H9 (cell line): ENCODE measurements around the gene EPHA2. TPM values are rescaled to one million over a fixed set of nuclear protein-coding genes. Genes with fewer than 3 reads are reported as not detected.

Experiments used
- DNase-seq: peaks from one replicate; pipeline ENCODE4 v3.0.0-alpha.2; 2017
- H2AFZ ChIP-seq: one replicate; pipeline ENCODE4 v1.6.1; 2013; ENCODE audit warnings: mild to moderate bottlenecking, low read length, control low read depth, moderate library complexity
- H2AK5ac ChIP-seq: 2 replicates; pipeline ENCODE4 v1.6.1; 2013; ENCODE audit warnings: low read length, control low read depth, mixed read lengths; ENCODE audit not compliant: insufficient read length
- H2BK120ac ChIP-seq: one replicate; pipeline ENCODE4 v1.6.1; 2013; ENCODE audit warnings: low read depth, mild to moderate bottlenecking, low read length, control low read depth, inconsistent platforms; ENCODE audit not compliant: poor library complexity, severe bottlenecking
- H2BK12ac ChIP-seq: 2 replicates; pipeline ENCODE4 v1.6.1; 2013; ENCODE audit warnings: low read length, control low read depth, mixed read lengths, low read depth; ENCODE audit not compliant: insufficient read length
- H2BK15ac ChIP-seq: 2 replicates; pipeline ENCODE4 v1.6.1; 2013; ENCODE audit warnings: low read depth, low read length, control low read depth
- H2BK20ac ChIP-seq: one replicate; pipeline ENCODE4 v1.6.1; 2013; ENCODE audit warnings: low read depth, mild to moderate bottlenecking, low read length, control low read depth, inconsistent platforms; ENCODE audit not compliant: poor library complexity, severe bottlenecking
- H2BK5ac ChIP-seq: 2 replicates; pipeline ENCODE4 v1.6.1; 2013; ENCODE audit warnings: low read length, control low read depth, mixed read lengths; ENCODE audit not compliant: insufficient read length
- H3K14ac ChIP-seq: 2 replicates; pipeline ENCODE4 v1.6.1; 2013; ENCODE audit warnings: low read length, control low read depth; ENCODE audit not compliant: insufficient read depth
- H3K18ac ChIP-seq: 2 replicates; pipeline ENCODE4 v1.6.1; 2013; ENCODE audit warnings: low read depth, mild to moderate bottlenecking, mixed read lengths, low read length, control low read depth; ENCODE audit not compliant: insufficient read length
- H3K23ac ChIP-seq: 2 replicates; pipeline ENCODE4 v1.6.1; 2013; ENCODE audit warnings: low read length, control low read depth, mixed read lengths, low read depth; ENCODE audit not compliant: insufficient read length
- H3K23me2 ChIP-seq: 2 replicates; pipeline ENCODE4 v1.6.1; 2013; ENCODE audit warnings: low read depth, mild to moderate bottlenecking, mixed read lengths, low read length, control low read depth; ENCODE audit not compliant: insufficient read length, poor library complexity, severe bottlenecking
- H3K27ac ChIP-seq: 2 replicates; pipeline ENCODE4 v1.5.1; 2013; ENCODE audit warnings: low read length, control low read depth, mixed read lengths, low read depth; ENCODE audit not compliant: insufficient read length
- H3K27me3 ChIP-seq: 2 replicates; pipeline ENCODE4 v1.6.1; 2013; ENCODE audit warnings: low read length, control low read depth, inconsistent platforms; ENCODE audit not compliant: insufficient read depth
- H3K4ac ChIP-seq: 2 replicates; pipeline ENCODE4 v1.6.1; 2013; ENCODE audit warnings: low read depth, mild to moderate bottlenecking, control low read depth, inconsistent platforms, low read length, moderate library complexity
- H3K4me1 ChIP-seq: 2 replicates; pipeline ENCODE4 v1.6.1; 2013; ENCODE audit warnings: low read length, control low read depth, inconsistent platforms; ENCODE audit not compliant: insufficient read depth
- H3K4me2 ChIP-seq: 2 replicates; pipeline ENCODE4 v1.6.1; 2013; ENCODE audit warnings: low read length, control low read depth, mixed read lengths; ENCODE audit not compliant: insufficient read length, insufficient read depth
- H3K56ac ChIP-seq: 2 replicates; pipeline ENCODE4 v1.6.1; 2013; ENCODE audit warnings: low read depth, mild to moderate bottlenecking, mixed read lengths, low read length, control low read depth; ENCODE audit not compliant: insufficient read length
- H3K79me1 ChIP-seq: 2 replicates; pipeline ENCODE4 v1.6.1; 2013; ENCODE audit warnings: low read depth, mild to moderate bottlenecking, moderate library complexity, low read length, control low read depth, inconsistent platforms; ENCODE audit not compliant: insufficient read depth, poor library complexity, severe bottlenecking
- H3K79me2 ChIP-seq: 2 replicates; pipeline ENCODE4 v1.6.1; 2013; ENCODE audit warnings: low read length, control low read depth, inconsistent platforms; ENCODE audit not compliant: insufficient read depth
- H3K9ac ChIP-seq: 2 replicates; pipeline ENCODE4 v1.6.1; 2013; ENCODE audit warnings: low read length, control low read depth, mixed read lengths; ENCODE audit not compliant: insufficient read length; ENCODE audit errors: extremely low read depth
- H3K9me3 ChIP-seq: one replicate; pipeline ENCODE4 v1.6.1; 2013; ENCODE audit warnings: low read depth, low read length, inconsistent platforms; ENCODE audit not compliant: control insufficient read depth
- H3T11ph ChIP-seq: one replicate; pipeline ENCODE4 v1.6.1; 2013; ENCODE audit warnings: mild to moderate bottlenecking, low read length, control low read depth, inconsistent platforms
- H4K20me1 ChIP-seq: one replicate; pipeline ENCODE4 v1.6.1; 2013; ENCODE audit not compliant: control insufficient read depth, insufficient read length, insufficient read depth
- H4K5ac ChIP-seq: 2 replicates; pipeline ENCODE4 v1.6.1; 2013; ENCODE audit warnings: low read depth, mild to moderate bottlenecking, mixed read lengths, low read length, control low read depth; ENCODE audit not compliant: insufficient read length
- H4K8ac ChIP-seq: replicated peaks from 2 replicates; pipeline ENCODE4 v1.6.1; 2013; ENCODE audit warnings: low read length, control low read depth, mixed read lengths, low read depth; ENCODE audit not compliant: insufficient read length
- H4K91ac ChIP-seq: 2 replicates; pipeline ENCODE4 v1.6.1; 2013; ENCODE audit warnings: low read depth, mild to moderate bottlenecking, moderate library complexity, mixed read lengths, low read length, control low read depth; ENCODE audit not compliant: insufficient read length
- H3K27ac Mint-ChIP-seq, 3 experiments: 2 replicates in 2 of 3; 3 replicates in 1 of 3; pipeline ENCODE4 v1.8.0; 2020 to 2021; ENCODE audit warnings: mixed read lengths in 3 of 3, mild to moderate bottlenecking in 1 of 3, moderate library complexity in 1 of 3
- H3K27me3 Mint-ChIP-seq: 2 replicates; pipeline ENCODE4 v1.8.0; 2021; ENCODE audit warnings: low read depth, mild to moderate bottlenecking, moderate library complexity, mixed read lengths
- H3K36me3 Mint-ChIP-seq, 3 experiments: 2 replicates in 2 of 3; 3 replicates in 1 of 3; pipeline ENCODE4 v1.8.0; 2020 to 2021; ENCODE audit warnings: low read depth in 3 of 3, mixed read lengths in 3 of 3; ENCODE audit not compliant: insufficient read depth in 1 of 3
- H3K4me1 Mint-ChIP-seq, 2 experiments: 2 replicates each; pipeline ENCODE4 v1.8.0; 2020; ENCODE audit warnings: mixed read lengths in 2 of 2
- H3K4me3 Mint-ChIP-seq, 2 experiments: 2 replicates in 1 of 2; 3 replicates in 1 of 2; pipeline ENCODE4 v1.8.0; 2020 to 2021; ENCODE audit warnings: mild to moderate bottlenecking in 2 of 2, mixed read lengths in 2 of 2, moderate library complexity in 1 of 2
- H3K9me3 Mint-ChIP-seq, 2 experiments: 2 replicates in 1 of 2; 3 replicates in 1 of 2; pipeline ENCODE4 v1.8.0; 2020; ENCODE audit warnings: mild to moderate bottlenecking in 2 of 2, mixed read lengths in 2 of 2, moderate library complexity in 1 of 2
- WGBS: extraction: QIAGEN DNeasy Blood & Tissue Kit; methylation state at CpG from one replicate; pipeline ENCODE4 v1.1.7; 2013; ENCODE audit warnings: missing lambda C conversion rate, low lambda C conversion rate, mixed read lengths; ENCODE audit not compliant: insufficient read length; ENCODE audit errors: extremely low coverage; 5-methylcytosine and 5-hydroxymethylcytosine counted together
- total RNA-seq: library from RNA; stranded (reverse); gene quantifications from 2 replicates; pipeline ENCODE4 v1.2.1, GENCODE V29; 2021
- TF ChIP-seq, protein P1 (sequence below): fragments of 200-600 bp; sonication (generic); conservative IDR thresholded peaks from 3 replicates; pipeline ENCODE4 v1.8.0; 2021; ENCODE audit warnings: antibody characterized with exemption, mild to moderate bottlenecking

EPHA2 gene
- total RNA-seq, 1 experiment from 2014 or later, result 33.1 TPM

DNA sequence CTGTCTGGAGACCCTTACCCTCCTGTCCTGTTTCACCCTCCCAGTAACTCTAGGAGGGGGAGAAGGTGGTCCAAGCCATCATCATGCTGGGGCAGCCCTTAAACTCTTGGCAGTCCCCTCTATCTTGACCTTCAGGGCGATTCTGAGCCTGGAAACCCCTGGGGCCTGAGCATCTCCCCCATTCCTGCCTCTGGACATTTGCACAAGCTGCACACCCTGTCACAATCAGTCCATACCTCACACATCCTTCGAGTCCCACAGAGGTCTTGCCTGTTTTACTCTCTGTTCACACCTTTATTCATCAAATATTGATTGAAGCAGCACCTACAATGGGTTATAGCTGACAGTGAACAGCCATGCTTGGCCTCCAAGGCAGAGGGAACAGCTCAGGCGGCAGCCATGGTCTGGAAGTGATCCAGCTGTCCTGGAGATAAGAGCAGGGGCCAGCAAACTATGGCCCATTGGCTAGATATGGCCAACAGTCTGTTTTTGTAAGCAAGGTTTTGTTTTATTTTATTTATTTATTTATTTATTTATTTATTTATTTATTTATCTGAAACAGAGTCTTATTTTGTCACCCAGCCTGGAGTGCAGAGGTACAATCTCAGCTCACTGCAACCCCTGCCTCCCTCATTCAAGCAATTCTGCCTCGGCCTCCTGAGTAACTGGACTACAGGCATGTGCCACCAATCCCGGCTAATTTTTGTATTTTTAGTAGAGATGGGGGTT is 75.3 kb downstream of the EPHA2 start:
- WGBS, result no CpG with 5 or more reads among the region's 5 CpGs
- DNase-seq, result no peak
- Histone ChIP-seq H4K91ac (no peak overlapping the region), H3K4ac (no peak overlapping the region), H3K9me3 (no peaks in the 10 kb centered on the region), H3T11ph (no peak overlapping the region), H4K8ac (no peak overlapping the region), H3K27me3 (no peaks in the 10 kb centered on the region; the same call in 1 of the 2 replicates), H3K27ac (no peak overlapping the region), H3K56ac (no peak overlapping the region), H4K5ac (no peak overlapping the region), H3K23ac (no peak overlapping the region), H2AK5ac (no peak overlapping the region), H3K9ac (no peak overlapping the region), H3K18ac (no peak overlapping the region), H3K14ac (no peak overlapping the region), H3K4me1 (no peaks in the 10 kb centered on the region), H2BK12ac (no peak overlapping the region), H2BK120ac (no peak overlapping the region), H3K79me2 (no peaks in the 10 kb centered on the region), H2AFZ (no peak overlapping the region), H3K79me1 (no peaks in the 10 kb centered on the region), H2BK5ac (no peak overlapping the region), H2BK20ac (no peak overlapping the region), H3K23me2 (no peaks in the 10 kb centered on the region), H3K4me2 (no peak overlapping the region), H4K20me1 (no peaks in the 10 kb centered on the region), H2BK15ac (no peak overlapping the region)
- TF ChIP-seq, protein P1, sequence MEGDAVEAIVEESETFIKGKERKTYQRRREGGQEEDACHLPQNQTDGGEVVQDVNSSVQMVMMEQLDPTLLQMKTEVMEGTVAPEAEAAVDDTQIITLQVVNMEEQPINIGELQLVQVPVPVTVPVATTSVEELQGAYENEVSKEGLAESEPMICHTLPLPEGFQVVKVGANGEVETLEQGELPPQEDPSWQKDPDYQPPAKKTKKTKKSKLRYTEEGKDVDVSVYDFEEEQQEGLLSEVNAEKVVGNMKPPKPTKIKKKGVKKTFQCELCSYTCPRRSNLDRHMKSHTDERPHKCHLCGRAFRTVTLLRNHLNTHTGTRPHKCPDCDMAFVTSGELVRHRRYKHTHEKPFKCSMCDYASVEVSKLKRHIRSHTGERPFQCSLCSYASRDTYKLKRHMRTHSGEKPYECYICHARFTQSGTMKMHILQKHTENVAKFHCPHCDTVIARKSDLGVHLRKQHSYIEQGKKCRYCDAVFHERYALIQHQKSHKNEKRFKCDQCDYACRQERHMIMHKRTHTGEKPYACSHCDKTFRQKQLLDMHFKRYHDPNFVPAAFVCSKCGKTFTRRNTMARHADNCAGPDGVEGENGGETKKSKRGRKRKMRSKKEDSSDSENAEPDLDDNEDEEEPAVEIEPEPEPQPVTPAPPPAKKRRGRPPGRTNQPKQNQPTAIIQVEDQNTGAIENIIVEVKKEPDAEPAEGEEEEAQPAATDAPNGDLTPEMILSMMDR, result no peak
- Mint-ChIP-seq H3K9me3 (no peaks in the 10 kb centered on the region; a peak in 1 of 5 replicates), H3K27ac (no peak overlapping the region), H3K36me3 (no peaks in the 10 kb centered on the region), H3K27me3 (peaks cover 25% of the 10 kb centered on the region), H3K4me3 (no peak overlapping the region), H3K4me1 (peaks cover 8 to 9% of the 10 kb centered on the region in 2 experiments; a peak in 3 of 4 replicates)
